Gastrocnemius medialis (tissue), 4 donors: ENCODE data around the gene GSK3B.

Experiments used
- POLR2A ChIP-seq, 2 donors: fragments of 450-650 bp; IDR thresholded peaks; one replicate each; pipeline ENCODE4 v1.6.1; 2017; ENCODE audit warnings: antibody characterized with exemption in 2 of 2, mild to moderate bottlenecking in 2 of 2, moderate library complexity in 2 of 2
- TF ChIP-seq, protein P1 (sequence below), 5 experiments: fragments of 450-650 bp in 3 of 5; fragments of 200-600 bp in 2 of 5; sonication (generic) in 2 of 5; IDR thresholded peaks in 4 of 5; conservative IDR thresholded peaks in 1 of 5; 1 replicate in 4 of 5; 2 replicates in 1 of 5; pipeline ENCODE4 v1.5.1; 2016 to 2019; ENCODE audit warnings: antibody characterized with exemption in 5 of 5, mild to moderate bottlenecking in 3 of 5, moderate library complexity in 3 of 5

- TF ChIP-seq, protein P1, sequence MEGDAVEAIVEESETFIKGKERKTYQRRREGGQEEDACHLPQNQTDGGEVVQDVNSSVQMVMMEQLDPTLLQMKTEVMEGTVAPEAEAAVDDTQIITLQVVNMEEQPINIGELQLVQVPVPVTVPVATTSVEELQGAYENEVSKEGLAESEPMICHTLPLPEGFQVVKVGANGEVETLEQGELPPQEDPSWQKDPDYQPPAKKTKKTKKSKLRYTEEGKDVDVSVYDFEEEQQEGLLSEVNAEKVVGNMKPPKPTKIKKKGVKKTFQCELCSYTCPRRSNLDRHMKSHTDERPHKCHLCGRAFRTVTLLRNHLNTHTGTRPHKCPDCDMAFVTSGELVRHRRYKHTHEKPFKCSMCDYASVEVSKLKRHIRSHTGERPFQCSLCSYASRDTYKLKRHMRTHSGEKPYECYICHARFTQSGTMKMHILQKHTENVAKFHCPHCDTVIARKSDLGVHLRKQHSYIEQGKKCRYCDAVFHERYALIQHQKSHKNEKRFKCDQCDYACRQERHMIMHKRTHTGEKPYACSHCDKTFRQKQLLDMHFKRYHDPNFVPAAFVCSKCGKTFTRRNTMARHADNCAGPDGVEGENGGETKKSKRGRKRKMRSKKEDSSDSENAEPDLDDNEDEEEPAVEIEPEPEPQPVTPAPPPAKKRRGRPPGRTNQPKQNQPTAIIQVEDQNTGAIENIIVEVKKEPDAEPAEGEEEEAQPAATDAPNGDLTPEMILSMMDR (IDR thresholded peaks at IDR 0.05 in 4 of 5, conservative IDR thresholded peaks at IDR 0.05 in 1 of 5) = no peak
- no peak for TF ChIP-seq POLR2A (IDR thresholded peaks at IDR 0.05)
These were observed 303.9 kb downstream of the GSK3B start for GRCh38 chr3:119790369-119790768.
